ENCODE results near the gene RHCG. TPM values are rescaled to one million over a fixed set of nuclear protein-coding genes. Genes with fewer than 3 reads are reported as not detected.

Gene RHCG
- polyA plus RNA-seq, 3 donors = 2.4 to 3.8 (median 3.5) TPM

Other genes with a start within 250 kb of the RHCG start
- gene POLG, start 161.8 kb downstream of the RHCG start, polyA plus RNA-seq (ENCODE audit: insufficient read length in 3 of 3) = 10 to 100 TPM; 47.8 to 50.2 (median 48.0) TPM
- gene TICRR, start 78.9 kb upstream of the RHCG start, polyA plus RNA-seq (ENCODE audit: insufficient read length in 3 of 3) = 1 to 10 TPM; 7.6 to 9.1 (median 8.5) TPM
- gene KIF7, start 158.9 kb upstream of the RHCG start, polyA plus RNA-seq (ENCODE audit: insufficient read length in 3 of 3) = 10 to 100 TPM in 1 of 3 donors, 1 to 10 TPM in 2; 9.4 to 10.1 (median 9.6) TPM
- under 1 TPM; 0.72 to 0.86 (median 0.74) TPM for gene PLIN1, start 182.8 kb upstream of the RHCG start, polyA plus RNA-seq (ENCODE audit: insufficient read length in 3 of 3)
- 10 to 100 TPM; 18.0 to 20.4 (median 18.5) TPM for gene PEX11A, start 194.2 kb upstream of the RHCG start, polyA plus RNA-seq (ENCODE audit: insufficient read length in 3 of 3)
- 1 to 10 TPM; 1.9 to 3.0 (median 2.3) TPM for gene WDR93, start 194.2 kb upstream of the RHCG start, polyA plus RNA-seq (ENCODE audit: insufficient read length in 3 of 3)